Kidney (tissue), 14 donors: Measurements from ENCODE around the gene GPC1. TPM values are rescaled to one million over a fixed set of nuclear protein-coding genes. Genes with fewer than 3 reads are reported as not detected.
A peak's percentile ranks its signal among the peaks of the same experiment; 100 is the strongest.

ENCODE experiments used
- DNase-seq, 5 donors: peaks; one replicate each; pipeline ENCODE4 v3.0.0-alpha.2; 2013 to 2020
- FAIRE-seq: peaks from 2 replicates; lab custom pipeline; 2012; peaks lifted over from hg19 to GRCh38; lab: Jason Lieb, UNC
- H3K27ac ChIP-seq, 2 donors: one replicate each; pipeline ENCODE4 v1.7.0; 2013; ENCODE audit warnings: low read depth in 2 of 2, low read length in 2 of 2, inconsistent platforms in 1 of 2
- H3K27me3 ChIP-seq: one replicate; pipeline ENCODE4 v1.7.1; 2013; ENCODE audit warnings: low read length, inconsistent platforms; ENCODE audit not compliant: control insufficient read depth, insufficient read depth
- H3K36me3 ChIP-seq, 3 donors: one replicate each; pipeline versions ENCODE4 v1.7.0 to v1.7.1; 2013; ENCODE audit warnings: low read length in 3 of 3, control low read depth in 1 of 3, inconsistent platforms in 1 of 3; ENCODE audit not compliant: insufficient read depth in 3 of 3, control insufficient read depth in 2 of 3
- H3K4me1 ChIP-seq, 3 donors: one replicate each; pipeline versions ENCODE4 v1.7.0 to v1.7.1; 2013; ENCODE audit warnings: low read length in 3 of 3, inconsistent platforms in 1 of 3, low read depth in 1 of 3; ENCODE audit not compliant: control insufficient read depth in 2 of 3, insufficient read depth in 2 of 3
- H3K4me3 ChIP-seq, 3 donors: one replicate each; pipeline versions ENCODE4 v1.7.0 to v1.8.1; 2013; ENCODE audit warnings: low read length in 3 of 3, control low read depth in 1 of 3, inconsistent platforms in 1 of 3
- H3K9ac ChIP-seq, 3 donors: one replicate each; pipeline versions ENCODE4 v1.7.0 to v1.7.1; 2013; ENCODE audit warnings: low read length in 3 of 3, control low read depth in 1 of 3, inconsistent platforms in 1 of 3
- H3K9me3 ChIP-seq, 3 donors: one replicate each; pipeline versions ENCODE4 v1.7.0 to v1.7.1; 2013; ENCODE audit warnings: low read length in 3 of 3, control low read depth in 1 of 3, inconsistent platforms in 1 of 3; ENCODE audit not compliant: control insufficient read depth in 2 of 3, insufficient read depth in 1 of 3
- CTCF ChIP-seq: IDR thresholded peaks from 3 replicates; pipeline ENCODE4 v1.5.1; 2012; ENCODE audit warnings: mild to moderate bottlenecking, moderate library complexity, borderline replicate concordance; ENCODE audit not compliant: insufficient read depth; ENCODE audit errors: extremely low read depth
- intact Hi-C: fragments of 100-400 bp; cut with DNase I; formaldehyde crosslinking; loops from one replicate; pipeline ENCODE4 v1.11.1; 2022
- polyA plus RNA-seq: library from polyadenylated mRNA; stranded (reverse); fragments of 350-450 nt; fragmentation: Illumina TruSeq; extraction: RNeasy Lipid Tissue Mini Kit (QIAGEN cat#74804); gene quantifications from one replicate; pipeline ENCODE4 v1.2.3, GENCODE V29; 2014; ENCODE audit warnings: low read depth, low replicate concordance; ENCODE audit not compliant: insufficient read depth
- total RNA-seq: library from RNA; stranded (reverse); fragmentation: NEBNext Ultra II Directional; extraction: Animal tissue kit (Norgen Biotek cat#: 25700); gene quantifications from one replicate; pipeline ENCODE4 v1.2.1, GENCODE V29; 2021
- donor health status: control.
- donor health status: control.
- donor health status: control.
- donor health status: control.
- donor health status: control.
- donor health status: DM: yes; HTN: yes; CAD: no.
- donor health status: Normal renal cell carcinoma (clear cell type).

Gene GPC1
- total and polyA plus RNA-seq, 2 donors from 2014 or later: 18.4 to 124 TPM

- H3K9ac ChIP-seq: no peak overlapping the region
- TF ChIP-seq CTCF: no peak
- no peak overlapping the region for H3K27ac ChIP-seq
- H3K36me3 ChIP-seq: no peaks in the 10 kb centered on the region
- H3K4me1 ChIP-seq: peaks cover 0 to 9% (median 0%) of the 10 kb centered on the region in 3 donors
- intact Hi-C loops: no loop called here
- H3K4me3 ChIP-seq: no peak overlapping the region
- peak in 2 of 5 donors; percentile 40 to 73 for DNase-seq
- no peaks in the 10 kb centered on the region for H3K9me3 ChIP-seq
- H3K27me3 ChIP-seq: no peaks in the 10 kb centered on the region
- no peak for FAIRE-seq
These were observed 6.5 kb downstream of the GPC1 start for GRCh38 chr2:240441993-240442411.

- TF ChIP-seq CTCF: no peak
- peaks cover 0 to under 1% (median 0%) of the 10 kb centered on the region in 3 donors for H3K4me1 ChIP-seq
- H3K9ac ChIP-seq: no peak overlapping the region
- H3K9me3 ChIP-seq: no peaks in the 10 kb centered on the region
- H3K27ac ChIP-seq: no peak overlapping the region
- intact Hi-C loops: no loop called here
- FAIRE-seq: no peak
- DNase-seq: peak in 1 of 5 donors; percentile 33
- H3K4me3 ChIP-seq: no peak overlapping the region
- H3K27me3 ChIP-seq: no peaks in the 10 kb centered on the region
- no peaks in the 10 kb centered on the region for H3K36me3 ChIP-seq
These were observed 7.6 kb downstream of the GPC1 start for GRCh38 chr2:240442891-240443715.

- FAIRE-seq: no peak
- Histone ChIP-seq H3K27me3 (no peaks in the 10 kb centered on the region), H3K36me3 (no peaks in the 10 kb centered on the region), H3K4me1 (no peaks in the 10 kb centered on the region), H3K4me3 (no peak overlapping the region), H3K27ac (no peak overlapping the region), H3K9me3 (no peaks in the 10 kb centered on the region), H3K9ac (no peak overlapping the region)
- DNase-seq: no peak
- intact Hi-C loops: no loop called here
- TF ChIP-seq CTCF: no peak
These were observed 8.4 kb downstream of the GPC1 start for GRCh38 chr2:240443891-240444301.
